NCI-H2081 (cell line): ENCODE data around the gene ZMYND19.
A peak's percentile ranks its signal among the peaks of the same experiment; 100 is the strongest.
"Not testable (repeated sequence)": the region's sequence is repeated elsewhere in the genome, so short reads cannot be mapped to it uniquely, and the experiment has no call there.

Source experiments
- DNase-seq, 2 experiments: peaks; one replicate each; lab custom pipeline; 2025; lab: John Stamatoyannopoulos, UW

The ZMYND19 gene

GRCh38 chr9:137558127-137558526 lies 32.2 kb downstream of the ZMYND19 start:
- no peak for DNase-seq

GRCh38 chr9:137556069-137556838 lies 34.1 kb downstream of the ZMYND19 start:
- no peak for DNase-seq

- no peak for DNase-seq
Observed at GRCh38 chr9:137555179-137555578, 35.1 kb downstream of the ZMYND19 start.

GRCh38 chr9:137554349-137554748 lies 36.0 kb downstream of the ZMYND19 start:
- no peak for DNase-seq

GRCh38 chr9:137553654-137554053 lies 36.7 kb downstream of the ZMYND19 start:
- DNase-seq, result not testable (repeated sequence)

- peak in 1 of 2 experiments; percentile 15 for DNase-seq
Observed at GRCh38 chr9:137552022-137552768, 38.1 kb downstream of the ZMYND19 start.

- peak; percentile 90 for DNase-seq
Observed at GRCh38 chr9:137551264-137552021, 38.9 kb downstream of the ZMYND19 start, which contains the start of gene MRPL41. Gene MRPL41 (plus strand): TSS chr9:137551879. CDS start chr9:137552082, 203 bp downstream.

GRCh38 chr9:137550958-137551263 lies 39.4 kb downstream of the ZMYND19 start:
- not testable (repeated sequence) for DNase-seq

- DNase-seq, result peak; percentile 75 to 81
Observed at GRCh38 chr9:137550231-137550621, 40.1 kb downstream of the ZMYND19 start, which contains the start of gene PNPLA7. Gene PNPLA7 (minus strand): TSS chr9:137550402. CDS start chr9:137550197, 205 bp downstream.

- DNase-seq, result no peak
Observed at GRCh38 chr9:137547687-137548543, 42.4 kb downstream of the ZMYND19 start.

- no peak for DNase-seq
Observed at GRCh38 chr9:137545123-137545522, 45.2 kb downstream of the ZMYND19 start.

GRCh38 chr9:137544176-137544760 lies 46.0 kb downstream of the ZMYND19 start:
- no peak for DNase-seq

- no peak for DNase-seq
Observed at GRCh38 chr9:137543237-137543963, 46.9 kb downstream of the ZMYND19 start.

GRCh38 chr9:137542486-137542885 lies 47.8 kb downstream of the ZMYND19 start:
- no peak for DNase-seq

- no peak for DNase-seq
Observed at GRCh38 chr9:137540536-137540935, 49.8 kb downstream of the ZMYND19 start.

- no peak for DNase-seq
Observed at GRCh38 chr9:137538058-137538457, 52.3 kb downstream of the ZMYND19 start.

- DNase-seq, result not testable (repeated sequence)
Observed at GRCh38 chr9:137536594-137537131, 53.6 kb downstream of the ZMYND19 start.

GRCh38 chr9:137535120-137535428 lies 55.2 kb downstream of the ZMYND19 start:
- DNase-seq, result no peak

- DNase-seq, result peak; percentile 46 to 85
Observed at GRCh38 chr9:137534256-137535119, 55.8 kb downstream of the ZMYND19 start.
